Activated T-helper 1 cell treated with anti-CD3 and anti-CD28 coated beads, Interleukin-12 subunit alpha, Interleukin-12 subunit beta, Interleukin-2, Interleukin-4 antibody, amounts not matched to agents 30 ng/mL and 10 ng/mL and 1 ng/mL, durations not matched to agents 14 hours and 24 hours and 36 hours (primary cell): ENCODE results near the gene ANO6. TPM values are rescaled to one million over a fixed set of nuclear protein-coding genes. Genes with fewer than 3 reads are reported as not detected.

Source experiments
- DNase-seq: peaks from one replicate; pipeline ENCODE4 v3.0.0; 2021; ENCODE audit warnings: low spot score
- H3K27ac Mint-ChIP-seq: one replicate; pipeline ENCODE4 v1.8.0; 2021; ENCODE audit warnings: mild to moderate bottlenecking, mixed read lengths
- H3K27me3 Mint-ChIP-seq: one replicate; pipeline ENCODE4 v1.8.0; 2022; ENCODE audit warnings: mild to moderate bottlenecking, moderate library complexity, mixed read lengths; ENCODE audit not compliant: insufficient read depth
- H3K36me3 Mint-ChIP-seq: one replicate; pipeline ENCODE4 v1.8.0; 2021; ENCODE audit warnings: low read depth, mixed read lengths
- H3K4me1 Mint-ChIP-seq: one replicate; pipeline ENCODE4 v1.8.0; 2021; ENCODE audit warnings: low read depth, mixed read lengths
- H3K4me3 Mint-ChIP-seq: one replicate; pipeline ENCODE4 v1.8.0; 2021; ENCODE audit warnings: mild to moderate bottlenecking, moderate library complexity, mixed read lengths
- H3K9me3 Mint-ChIP-seq: one replicate; pipeline ENCODE4 v1.8.0; 2021; ENCODE audit warnings: mixed read lengths
- intact Hi-C: fragments of 100-400 bp; cut with micrococcal nuclease; formaldehyde crosslinking; loops from one replicate; pipeline ENCODE4 v1.15.1; 2024
- total RNA-seq: library from RNA; stranded (reverse); gene quantifications from 2 replicates; pipeline ENCODE4 v1.2.3, GENCODE V29; 2022

The ANO6 gene
- total RNA-seq, 1 donor from 2014 or later, result 21.7 TPM

DNA sequence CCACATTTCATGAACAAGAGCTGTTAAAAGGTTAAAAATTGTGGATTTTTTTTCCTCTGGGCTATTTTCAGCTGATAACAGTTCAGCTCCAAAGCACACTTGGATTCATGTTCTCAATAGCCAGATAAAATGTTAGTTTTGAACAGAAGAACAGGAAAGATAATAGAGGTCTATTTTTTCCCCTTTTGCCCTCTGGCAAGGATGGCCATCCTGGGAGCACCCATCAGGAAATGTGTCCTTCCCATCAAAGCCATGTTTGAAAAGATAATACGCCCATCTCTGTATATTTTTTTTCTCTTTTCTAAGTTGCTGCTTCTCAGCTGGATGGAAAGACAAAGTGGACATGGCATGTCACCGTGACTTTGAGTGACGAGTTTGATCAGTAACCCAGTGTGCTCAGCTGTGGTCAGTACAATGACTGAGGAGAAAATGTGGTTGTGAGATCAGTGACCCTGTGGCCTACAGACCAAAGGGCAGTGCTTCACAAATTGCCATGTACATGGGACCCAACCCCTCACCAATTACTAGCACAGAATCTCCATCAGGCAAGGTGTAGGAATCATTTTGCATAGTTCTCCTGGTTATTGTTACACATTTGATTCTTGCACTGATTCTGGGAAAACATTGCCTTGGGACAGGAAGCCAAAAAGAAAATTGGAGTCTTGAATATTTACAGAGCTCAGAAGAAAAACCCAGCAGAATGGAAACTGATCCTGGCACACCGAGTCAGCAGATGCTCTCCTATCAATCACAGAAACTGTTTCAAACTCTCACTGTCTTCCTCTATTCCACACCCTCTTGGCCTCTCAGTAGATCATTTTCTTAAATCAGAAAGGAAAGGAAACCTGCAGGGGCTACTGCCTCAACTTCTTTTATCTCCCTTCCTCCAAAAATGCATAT, 64.3 kb downstream of the ANO6 start:
- Mint-ChIP-seq H3K4me3 (no peak overlapping the region), H3K36me3 (peaks cover 7% of the 10 kb centered on the region), H3K9me3 (no peaks in the 10 kb centered on the region), H3K27me3 (no peaks in the 10 kb centered on the region), H3K27ac (no peak overlapping the region), H3K4me1 (no peaks in the 10 kb centered on the region)
- intact Hi-C loops, result no loop called here
- no peak for DNase-seq

DNA sequence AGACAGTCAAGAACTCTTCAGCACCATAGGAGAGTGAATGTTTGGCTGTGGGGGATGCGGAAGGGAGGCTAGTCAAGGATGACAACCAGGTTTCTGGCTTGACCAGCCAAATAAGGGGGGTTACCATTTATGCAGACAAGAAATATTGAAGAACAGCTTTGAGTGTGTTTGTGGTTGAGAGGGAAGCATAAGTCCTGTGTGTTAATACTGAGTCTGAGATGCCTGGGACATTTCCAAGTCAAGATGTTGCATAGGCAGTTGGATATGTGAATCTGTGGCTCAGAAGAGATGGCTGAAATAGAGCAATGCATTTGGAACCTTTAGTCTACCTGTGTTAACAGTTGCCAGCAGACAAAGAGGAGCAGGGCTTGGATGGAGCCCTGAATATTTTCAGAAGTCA, 66.1 kb downstream of the ANO6 start:
- no peaks in the 10 kb centered on the region for H3K9me3 Mint-ChIP-seq
- DNase-seq, result no peak
- H3K4me1 Mint-ChIP-seq, result no peaks in the 10 kb centered on the region
- H3K4me3 Mint-ChIP-seq, result no peak overlapping the region
- H3K27ac Mint-ChIP-seq, result no peak overlapping the region
- intact Hi-C loops, result no loop called here
- H3K27me3 Mint-ChIP-seq, result no peaks in the 10 kb centered on the region
- peaks cover 7% of the 10 kb centered on the region for H3K36me3 Mint-ChIP-seq

DNA sequence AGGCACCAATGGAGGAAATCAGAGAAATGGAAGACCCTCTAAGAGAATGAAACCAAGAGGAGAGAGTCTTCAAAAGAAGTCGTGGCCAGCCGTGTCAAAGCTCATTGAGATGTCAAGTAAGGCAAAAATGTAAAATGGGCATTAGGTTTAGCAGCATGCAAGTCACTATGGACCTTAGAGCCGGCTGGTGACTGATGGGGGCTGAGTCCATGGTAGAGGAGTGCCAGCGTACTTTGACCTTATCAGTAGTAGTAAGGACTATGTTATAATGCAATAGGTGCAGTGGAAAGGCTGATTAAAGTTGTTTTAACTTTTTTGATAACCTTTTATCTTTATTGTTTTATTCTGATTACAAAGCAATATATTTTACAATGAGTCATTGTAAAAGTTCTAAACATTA, 66.5 kb downstream of the ANO6 start:
- H3K9me3 Mint-ChIP-seq, result no peaks in the 10 kb centered on the region
- peaks cover 7% of the 10 kb centered on the region for H3K36me3 Mint-ChIP-seq
- H3K4me3 Mint-ChIP-seq, result no peak overlapping the region
- no peak overlapping the region for H3K27ac Mint-ChIP-seq
- H3K4me1 Mint-ChIP-seq, result no peaks in the 10 kb centered on the region
- no peak for DNase-seq
- H3K27me3 Mint-ChIP-seq, result no peaks in the 10 kb centered on the region
- intact Hi-C loops, result no loop called here

DNA sequence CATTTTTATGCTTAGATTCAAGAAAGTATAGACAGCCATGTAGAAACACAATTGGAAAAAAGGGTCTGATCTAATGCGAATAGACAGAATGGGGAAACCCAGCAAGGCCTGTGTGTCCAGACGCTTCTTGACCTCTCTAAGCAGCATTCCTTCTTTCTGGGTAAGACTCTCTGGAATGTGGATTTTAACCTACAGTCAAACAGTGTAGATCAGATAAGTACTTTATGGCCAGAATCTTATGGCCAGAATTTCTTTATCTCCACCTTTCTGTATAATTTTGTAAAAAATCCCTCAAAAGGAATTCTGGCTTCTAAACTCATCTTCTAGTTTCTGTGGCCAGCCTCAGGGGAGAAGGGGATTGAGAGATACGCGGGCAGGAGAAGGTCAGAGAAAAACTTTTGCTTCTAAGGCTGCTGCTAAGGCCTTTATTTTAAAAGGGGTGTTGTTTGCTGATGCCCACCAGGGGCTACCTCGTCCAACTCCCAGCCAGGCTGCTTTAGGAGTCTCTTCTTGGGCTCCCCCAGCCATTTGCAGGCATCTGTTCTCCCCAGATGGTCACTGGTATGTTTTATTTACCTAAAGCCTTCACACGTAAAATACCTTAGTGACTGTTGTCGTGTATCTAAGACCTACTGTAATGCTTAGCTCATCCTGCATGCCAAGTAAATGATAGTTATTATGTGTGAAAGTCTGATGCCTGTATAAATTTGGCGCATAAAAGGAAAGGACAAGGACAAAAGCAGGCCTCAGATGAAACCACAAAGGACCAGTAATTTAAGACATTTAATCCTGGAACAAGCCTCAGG, 68.4 kb downstream of the ANO6 start:
- no peak overlapping the region for H3K27ac Mint-ChIP-seq
- intact Hi-C loops, result no loop called here
- no peak overlapping the region for H3K4me3 Mint-ChIP-seq

DNA sequence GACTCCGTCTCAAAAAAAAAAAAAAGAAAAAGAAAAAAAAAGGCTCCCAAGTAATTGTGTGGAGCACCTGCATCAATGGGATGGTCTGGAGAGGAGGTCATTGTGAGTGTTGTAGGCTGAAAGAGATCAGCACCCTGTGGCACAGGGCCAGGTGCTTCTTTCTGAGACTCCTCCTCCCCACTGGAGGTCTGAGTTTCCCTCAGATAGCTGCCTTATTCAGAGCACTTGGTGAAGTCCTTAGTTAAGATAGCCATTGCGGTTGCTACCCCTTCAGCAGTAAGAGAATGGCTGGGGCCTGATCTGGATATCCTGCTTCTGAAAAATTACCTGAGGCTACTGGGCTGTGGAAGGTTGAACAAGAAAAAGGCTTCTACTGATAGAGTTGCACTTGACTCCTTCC, 69.8 kb downstream of the ANO6 start:
- H3K4me1 Mint-ChIP-seq, result no peaks in the 10 kb centered on the region
- H3K4me3 Mint-ChIP-seq, result no peak overlapping the region
- intact Hi-C loops, result no loop called here
- DNase-seq, result no peak
- no peak overlapping the region for H3K27ac Mint-ChIP-seq
- H3K36me3 Mint-ChIP-seq, result peaks cover 7% of the 10 kb centered on the region
- H3K27me3 Mint-ChIP-seq, result no peaks in the 10 kb centered on the region
- H3K9me3 Mint-ChIP-seq, result no peaks in the 10 kb centered on the region

More for the DNA sequence above, 68.4 kb downstream of the ANO6 start:
- no peaks in the 10 kb centered on the region for H3K4me1 Mint-ChIP-seq
- peaks cover 7% of the 10 kb centered on the region for H3K36me3 Mint-ChIP-seq
- H3K27me3 Mint-ChIP-seq, result no peaks in the 10 kb centered on the region
- H3K9me3 Mint-ChIP-seq, result no peaks in the 10 kb centered on the region
- DNase-seq, result no peak

DNA sequence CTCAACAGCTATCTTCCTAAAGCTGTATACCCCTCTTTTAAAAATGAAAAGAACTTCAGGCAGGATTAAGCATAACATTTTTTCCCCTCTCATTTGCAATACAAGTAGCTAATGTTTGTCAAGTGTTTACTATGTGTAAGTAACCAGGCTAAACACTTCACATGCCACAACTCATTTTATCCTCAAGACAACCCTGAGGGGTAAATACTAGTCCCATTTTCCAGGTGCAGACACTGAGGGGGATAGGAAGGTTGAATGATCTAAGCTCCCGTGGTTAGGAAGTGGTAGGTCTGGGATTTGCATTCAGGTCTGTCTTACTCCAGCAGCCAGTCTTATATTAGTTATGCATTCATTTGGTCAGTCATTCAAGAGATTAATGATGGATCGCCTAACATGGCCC, 70.7 kb downstream of the ANO6 start:
- H3K4me1 Mint-ChIP-seq, result no peaks in the 10 kb centered on the region
- intact Hi-C loops, result no loop called here
- H3K36me3 Mint-ChIP-seq, result peaks cover 5% of the 10 kb centered on the region
- no peaks in the 10 kb centered on the region for H3K9me3 Mint-ChIP-seq
- DNase-seq, result no peak
- no peaks in the 10 kb centered on the region for H3K27me3 Mint-ChIP-seq
- H3K27ac Mint-ChIP-seq, result no peak overlapping the region
- H3K4me3 Mint-ChIP-seq, result no peak overlapping the region

DNA sequence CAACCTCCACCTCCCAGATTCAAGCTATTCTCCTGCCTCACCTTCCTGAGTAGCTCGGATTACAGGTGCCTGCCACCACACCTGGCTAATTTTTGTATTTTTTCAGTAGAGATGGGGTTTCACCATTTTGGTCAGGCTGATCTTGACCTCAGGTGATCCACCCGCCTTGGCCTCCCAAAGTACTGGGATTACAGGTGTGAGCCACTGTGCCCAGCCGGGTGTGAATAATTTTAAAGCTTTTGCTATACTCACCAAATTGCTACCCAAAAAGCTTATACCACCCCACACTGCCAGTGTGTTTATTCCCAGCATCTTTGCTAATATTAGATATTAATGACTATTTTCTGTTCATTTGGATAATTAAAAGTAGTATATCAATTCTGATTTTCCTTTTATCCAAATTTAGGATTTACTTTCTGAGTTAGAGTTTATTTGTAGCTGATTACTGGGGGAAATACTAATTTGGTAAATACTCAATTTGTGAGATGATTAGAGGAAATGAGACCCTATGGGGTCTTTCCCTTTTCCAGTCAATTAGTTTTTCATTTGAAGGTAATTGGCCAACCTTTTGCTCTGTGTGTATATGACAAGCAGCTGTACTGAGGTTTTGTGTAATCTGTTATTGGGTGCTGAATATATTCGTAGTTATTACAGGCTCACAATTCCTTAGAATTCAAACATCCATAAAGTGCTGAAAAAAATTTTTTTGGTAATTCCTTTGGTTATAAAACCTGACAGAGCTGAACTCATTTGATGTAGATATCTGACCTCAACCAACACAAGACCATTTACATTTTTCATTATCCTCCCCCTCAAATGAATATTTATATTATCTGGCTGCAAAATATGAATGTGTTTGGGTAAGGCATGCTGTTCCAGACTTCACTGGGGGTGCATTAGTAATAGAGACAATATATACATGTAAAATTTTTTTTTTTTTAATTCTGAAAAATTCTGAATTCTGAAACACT, 73.6 kb downstream of the ANO6 start:
- no peaks in the 10 kb centered on the region for H3K36me3 Mint-ChIP-seq
- no peak overlapping the region for H3K27ac Mint-ChIP-seq
- no peak for DNase-seq
- H3K9me3 Mint-ChIP-seq, result no peaks in the 10 kb centered on the region
- intact Hi-C loops, result no loop called here
- no peaks in the 10 kb centered on the region for H3K4me1 Mint-ChIP-seq
- H3K4me3 Mint-ChIP-seq, result no peak overlapping the region
- no peaks in the 10 kb centered on the region for H3K27me3 Mint-ChIP-seq

DNA sequence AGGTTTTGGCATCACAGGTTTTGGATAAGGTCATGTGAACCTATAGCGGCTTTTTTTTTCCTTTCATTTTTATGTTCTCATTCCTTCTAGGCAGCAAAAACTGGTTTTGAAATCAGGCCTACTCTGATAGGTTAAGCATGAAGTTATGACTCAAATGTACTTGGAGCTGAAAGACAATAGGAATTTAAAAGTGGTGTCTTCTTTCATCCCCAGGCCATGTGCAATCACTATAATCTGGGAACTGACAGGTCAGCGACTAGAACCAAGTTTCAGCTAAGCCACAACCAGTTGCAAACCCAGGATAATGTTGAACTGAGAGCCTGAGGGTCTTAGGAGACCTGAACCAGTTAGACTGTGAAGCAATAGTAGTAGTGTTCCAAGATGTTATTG, 74.3 kb downstream of the ANO6 start:
- Mint-ChIP-seq H3K4me3 (no peak overlapping the region), H3K27me3 (no peaks in the 10 kb centered on the region), H3K27ac (no peak overlapping the region), H3K36me3 (no peaks in the 10 kb centered on the region), H3K4me1 (no peaks in the 10 kb centered on the region), H3K9me3 (no peaks in the 10 kb centered on the region)
- no peak for DNase-seq
- intact Hi-C loops, result no loop called here

DNA sequence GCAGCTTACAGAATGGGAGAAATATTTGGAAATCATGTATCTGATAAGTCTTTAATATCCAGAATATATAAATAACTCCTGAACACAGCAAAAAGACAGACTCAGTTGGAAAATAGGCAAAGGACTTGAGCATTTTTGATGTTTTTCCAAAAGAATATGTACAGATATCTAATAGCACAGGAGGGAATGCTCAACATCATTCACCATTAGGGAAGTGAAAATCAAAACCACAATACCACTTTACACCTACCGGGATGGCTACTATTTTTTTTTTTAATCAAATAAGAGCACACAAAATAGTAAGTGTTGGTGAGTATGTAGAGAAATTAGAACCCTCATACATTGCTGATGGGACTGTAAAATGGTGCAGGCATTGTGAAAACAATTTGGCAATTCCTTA, 75.6 kb downstream of the ANO6 start:
- H3K27ac Mint-ChIP-seq, result no peak overlapping the region
- no peaks in the 10 kb centered on the region for H3K36me3 Mint-ChIP-seq
- no peak overlapping the region for H3K4me3 Mint-ChIP-seq
- no peaks in the 10 kb centered on the region for H3K27me3 Mint-ChIP-seq
- intact Hi-C loops, result no loop called here
- no peaks in the 10 kb centered on the region for H3K9me3 Mint-ChIP-seq
- DNase-seq, result no peak
- H3K4me1 Mint-ChIP-seq, result no peaks in the 10 kb centered on the region

DNA sequence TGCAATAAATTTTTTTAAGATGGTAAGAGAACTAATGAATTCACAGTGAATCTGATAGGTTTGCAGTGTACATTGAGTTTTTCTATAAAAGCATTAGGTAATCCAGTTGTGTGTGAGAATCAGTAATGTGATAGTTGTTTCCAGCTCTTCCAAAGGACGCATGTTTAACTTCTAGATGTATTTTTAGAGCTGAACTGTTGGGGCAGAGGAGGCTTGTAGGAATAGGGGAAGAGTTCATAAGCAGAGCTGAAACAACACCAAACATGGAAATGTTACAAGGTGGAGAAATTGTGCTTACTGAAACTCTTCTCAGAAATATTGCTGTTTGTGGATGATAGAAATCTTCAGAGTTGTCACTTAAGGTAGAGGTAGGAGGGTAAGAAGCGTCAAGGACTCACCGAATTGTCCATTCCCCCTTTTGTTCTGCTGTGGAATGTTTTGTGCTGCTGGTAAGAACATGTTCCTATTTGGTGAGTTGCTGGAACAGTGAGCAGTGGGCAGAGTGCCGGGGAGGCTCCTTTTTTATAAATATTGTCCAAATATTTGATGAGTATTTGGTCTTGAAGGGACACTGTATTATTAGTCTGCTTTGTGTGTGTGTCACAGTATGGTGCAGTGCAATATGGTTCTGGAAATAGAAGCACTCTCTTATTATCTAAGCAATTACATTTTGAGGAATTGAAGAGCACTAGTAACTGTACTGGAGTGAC, 76.7 kb downstream of the ANO6 start:
- no peak for DNase-seq
- intact Hi-C loops, result no loop called here
- no peaks in the 10 kb centered on the region for H3K27me3 Mint-ChIP-seq
- no peaks in the 10 kb centered on the region for H3K9me3 Mint-ChIP-seq
- H3K4me3 Mint-ChIP-seq, result no peak overlapping the region
- no peak overlapping the region for H3K27ac Mint-ChIP-seq
- H3K36me3 Mint-ChIP-seq, result no peaks in the 10 kb centered on the region
- no peaks in the 10 kb centered on the region for H3K4me1 Mint-ChIP-seq

DNA sequence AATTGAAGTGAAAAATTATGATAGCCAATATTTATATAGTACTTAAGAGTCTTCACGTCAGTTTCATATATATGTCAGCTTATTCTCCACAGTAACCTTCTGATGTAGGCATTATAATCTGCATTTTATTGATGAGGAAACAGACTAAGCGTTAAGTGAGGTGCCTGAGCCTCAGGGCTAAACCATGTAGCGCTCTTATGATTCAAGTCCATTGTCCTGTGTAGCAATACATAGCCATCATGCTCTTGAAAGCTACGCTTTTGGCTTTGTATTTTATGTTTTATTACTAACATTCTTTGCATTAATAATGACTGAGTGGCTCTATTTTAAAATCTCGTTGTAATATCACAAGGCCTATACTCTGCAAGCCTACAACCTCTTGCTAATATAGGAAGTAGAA, 79.0 kb downstream of the ANO6 start:
- Mint-ChIP-seq H3K27ac (no peak overlapping the region), H3K36me3 (no peaks in the 10 kb centered on the region), H3K4me3 (no peak overlapping the region), H3K4me1 (no peaks in the 10 kb centered on the region), H3K27me3 (no peaks in the 10 kb centered on the region), H3K9me3 (no peaks in the 10 kb centered on the region)
- DNase-seq, result no peak
- intact Hi-C loops, result no loop called here

DNA sequence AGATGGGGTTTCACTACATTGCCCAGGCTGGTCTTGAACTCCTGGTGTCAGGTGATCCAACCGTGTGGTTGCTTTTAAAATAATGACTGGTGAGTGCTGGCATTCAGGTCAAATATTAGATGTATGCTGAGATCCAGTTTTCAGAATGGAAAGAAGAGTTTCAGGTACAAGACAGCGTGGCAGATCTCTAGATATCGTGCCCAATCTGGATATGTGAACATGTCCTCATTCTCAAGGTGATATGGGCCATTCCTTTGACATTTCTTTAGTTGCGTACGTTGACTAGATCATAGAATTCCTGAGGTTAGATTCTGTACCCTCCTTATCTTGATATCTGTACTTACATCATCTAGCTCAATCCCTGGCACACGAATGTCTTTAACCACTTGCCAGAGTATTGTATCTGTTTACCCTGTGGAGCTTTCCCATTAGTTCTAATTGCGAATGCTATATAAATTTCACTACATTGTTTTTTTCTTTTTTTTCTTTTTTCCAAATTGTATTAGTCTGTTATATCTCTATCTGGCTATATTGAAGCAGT, 80.2 kb downstream of the ANO6 start:
- no peak for DNase-seq
- H3K27ac Mint-ChIP-seq, result no peak overlapping the region
- H3K9me3 Mint-ChIP-seq, result no peaks in the 10 kb centered on the region
- no peaks in the 10 kb centered on the region for H3K36me3 Mint-ChIP-seq
- intact Hi-C loops, result no loop called here
- no peaks in the 10 kb centered on the region for H3K27me3 Mint-ChIP-seq
- H3K4me1 Mint-ChIP-seq, result no peaks in the 10 kb centered on the region
- no peak overlapping the region for H3K4me3 Mint-ChIP-seq
